GM19324 (cell line): ENCODE data around the gene BTBD2.

Experiments
- ATAC-seq: cut with Tn5 transposase; IDR thresholded peaks from one replicate; pipeline ENCODE4 v1.9.1; 2021; ENCODE audit warnings: mild to moderate bottlenecking, moderate library complexity; ENCODE audit not compliant: unreplicated experiment, low FRiP score

The BTBD2 gene

DNA sequence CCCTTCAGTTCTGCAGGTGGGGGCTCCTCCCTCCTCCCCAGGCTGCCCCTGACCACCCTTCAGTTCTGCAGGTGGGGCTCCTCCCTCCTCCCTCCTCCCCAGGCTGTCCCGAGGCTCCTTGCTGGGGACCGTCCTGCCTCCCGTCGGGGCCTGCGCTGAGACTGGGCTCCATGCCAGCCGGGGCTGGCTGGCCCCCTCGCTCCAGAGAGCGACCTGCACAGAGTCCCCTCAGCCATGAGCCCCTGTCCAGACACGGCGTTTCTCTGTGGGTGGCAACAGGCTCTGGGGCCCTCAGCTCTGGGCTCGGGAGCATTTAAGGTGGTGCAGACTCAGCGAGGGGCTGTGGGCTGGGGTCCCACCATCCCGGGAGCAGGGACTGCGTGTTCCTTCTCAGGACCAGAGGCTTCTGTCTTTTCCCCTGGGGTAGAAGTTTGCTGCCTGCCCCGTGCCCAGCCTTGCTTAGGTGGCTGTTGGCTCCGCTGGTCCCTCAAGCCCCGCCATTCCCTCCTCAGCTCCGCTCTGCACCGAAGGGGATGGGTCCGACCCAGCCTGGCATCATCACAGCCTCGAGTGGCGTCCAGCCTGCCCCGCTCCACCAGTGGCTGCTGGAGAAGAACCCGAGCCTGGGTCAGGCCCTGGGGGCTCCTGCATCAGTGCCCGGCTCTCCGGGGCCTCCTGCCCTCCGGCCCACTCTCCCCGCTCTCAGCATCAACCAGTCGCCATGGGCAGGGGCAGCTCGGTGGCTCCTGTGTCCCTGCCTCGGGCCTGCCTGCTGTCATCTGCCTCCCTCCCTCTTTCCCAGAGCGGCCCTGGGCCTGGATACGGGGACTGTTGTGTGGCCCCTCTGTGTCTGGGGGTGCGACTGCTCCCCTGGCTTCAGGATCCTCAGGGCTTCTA, 47.0 kb downstream of the BTBD2 start:
- ATAC-seq = no peak

DNA sequence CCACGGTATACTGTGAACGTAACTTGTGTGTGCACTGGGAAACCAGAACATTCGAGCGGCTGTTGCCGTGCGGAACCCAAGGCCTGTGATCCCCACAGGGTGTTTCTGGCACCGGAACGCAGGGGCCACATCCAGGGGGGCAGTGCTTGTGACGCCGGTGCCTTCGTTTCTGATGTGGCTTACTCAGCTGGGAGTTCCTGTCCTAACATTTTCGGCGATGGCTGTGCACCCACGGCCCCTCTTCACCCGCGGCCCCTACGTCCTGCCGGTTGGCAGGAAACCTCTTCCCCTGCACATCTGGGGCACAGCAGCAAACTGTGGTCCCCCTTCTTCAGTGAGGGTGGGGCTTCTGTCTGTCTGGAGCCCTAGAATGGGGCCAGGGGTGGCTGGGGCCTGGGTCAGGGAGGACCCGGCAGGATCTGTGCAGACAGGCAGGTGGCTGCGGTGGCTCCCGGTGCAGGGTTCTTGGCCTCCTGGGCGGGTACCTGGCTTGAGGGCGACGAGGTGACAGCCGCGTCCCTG, 48.4 kb downstream of the BTBD2 start:
- no peak for ATAC-seq

DNA sequence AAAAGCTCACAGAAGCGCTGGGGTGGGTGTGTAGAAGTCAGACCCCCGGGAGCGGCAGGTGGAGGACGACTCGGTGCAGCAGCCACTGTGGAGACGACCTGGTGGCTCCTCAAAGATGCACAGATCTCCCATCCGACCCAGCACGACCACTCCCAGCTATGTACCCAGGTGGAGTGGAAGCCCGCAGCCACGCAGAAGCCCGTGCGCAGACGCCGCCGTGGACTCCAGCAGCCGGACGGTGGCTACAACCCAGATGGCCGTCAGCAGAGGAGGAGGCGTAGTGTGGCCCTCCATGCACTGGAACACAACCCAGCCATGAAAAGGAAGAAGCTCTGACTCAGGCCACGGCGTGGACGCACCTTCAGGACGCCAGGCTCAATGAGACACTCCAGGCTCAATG, 52.8 kb downstream of the BTBD2 start:
- ATAC-seq = no peak

DNA sequence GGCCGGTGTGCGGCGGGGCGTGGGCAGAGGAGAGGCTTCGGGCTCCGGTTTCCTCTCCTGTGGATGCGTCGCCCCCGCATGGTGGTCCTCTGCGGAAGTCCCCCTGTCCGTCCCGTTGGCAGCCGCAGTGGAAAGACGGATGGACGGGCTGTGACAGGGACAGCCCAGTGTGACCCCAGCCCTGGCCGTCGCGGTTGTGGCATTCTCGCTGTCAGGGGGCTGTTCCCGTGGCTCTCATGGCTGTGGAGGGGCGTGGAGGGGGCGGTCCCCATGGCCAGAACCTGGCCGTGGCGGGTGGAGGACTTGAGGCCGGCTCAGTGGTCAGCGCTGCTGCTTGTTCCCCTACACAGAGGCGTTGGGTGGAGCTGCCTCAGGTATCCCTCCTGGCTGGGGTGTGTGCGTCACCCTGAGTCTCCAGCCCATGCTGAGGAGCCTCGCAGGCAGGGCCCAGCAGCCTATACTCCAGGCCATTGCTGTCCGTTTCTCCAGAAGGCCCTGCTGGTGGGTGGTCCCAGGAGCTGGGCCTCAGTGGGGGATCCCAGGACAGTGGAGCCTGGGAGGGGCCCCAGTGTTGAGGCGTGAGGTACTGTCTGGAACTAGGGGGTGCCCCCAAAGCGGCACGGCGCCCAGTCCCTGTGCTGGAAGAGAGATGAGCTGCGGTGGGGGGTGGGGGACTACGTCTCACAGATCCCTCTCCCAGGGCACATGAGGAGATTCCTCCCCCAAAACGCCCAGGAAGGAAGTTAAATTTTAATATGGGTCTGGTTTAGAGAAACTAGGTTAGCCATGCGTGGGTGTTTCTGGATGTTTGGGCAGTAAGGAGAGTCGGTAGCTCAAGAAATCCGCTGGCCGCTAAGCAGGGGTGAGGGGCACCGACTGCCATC, 54.3 kb downstream of the BTBD2 start:
- ATAC-seq = no peak

DNA sequence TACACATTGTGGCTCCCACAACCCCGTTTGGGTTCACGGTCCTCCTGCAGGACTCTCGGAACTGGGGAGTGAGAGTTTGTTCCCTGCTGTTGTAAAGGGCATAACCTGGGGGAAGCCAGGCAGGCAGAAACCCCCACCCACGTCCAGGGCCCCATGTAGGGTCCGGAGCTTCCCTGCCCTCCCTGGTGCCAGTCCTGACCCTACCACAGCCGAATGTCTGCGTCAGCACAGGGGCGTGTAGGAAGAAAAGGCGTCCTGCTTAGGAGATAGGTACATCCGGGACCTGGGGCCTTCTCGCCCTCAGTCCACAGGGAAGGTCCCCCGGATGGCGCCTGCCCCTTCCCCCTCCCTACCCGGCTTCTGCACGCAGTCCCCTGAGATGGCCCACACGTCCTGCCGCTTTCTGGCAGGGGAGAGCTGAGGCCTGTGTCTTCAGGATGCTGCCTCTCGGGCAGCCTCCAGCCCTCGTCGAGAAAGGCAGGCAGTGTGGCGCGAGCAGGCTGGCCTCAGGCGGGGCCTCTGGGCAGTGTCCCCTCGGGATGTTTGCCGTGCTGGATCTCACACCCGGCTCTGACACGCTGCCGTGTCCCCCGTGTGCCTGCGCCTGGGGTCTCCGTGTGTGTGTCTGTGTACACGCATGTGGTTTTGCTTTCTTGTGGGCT, 55.5 kb downstream of the BTBD2 start:
- no peak for ATAC-seq

DNA sequence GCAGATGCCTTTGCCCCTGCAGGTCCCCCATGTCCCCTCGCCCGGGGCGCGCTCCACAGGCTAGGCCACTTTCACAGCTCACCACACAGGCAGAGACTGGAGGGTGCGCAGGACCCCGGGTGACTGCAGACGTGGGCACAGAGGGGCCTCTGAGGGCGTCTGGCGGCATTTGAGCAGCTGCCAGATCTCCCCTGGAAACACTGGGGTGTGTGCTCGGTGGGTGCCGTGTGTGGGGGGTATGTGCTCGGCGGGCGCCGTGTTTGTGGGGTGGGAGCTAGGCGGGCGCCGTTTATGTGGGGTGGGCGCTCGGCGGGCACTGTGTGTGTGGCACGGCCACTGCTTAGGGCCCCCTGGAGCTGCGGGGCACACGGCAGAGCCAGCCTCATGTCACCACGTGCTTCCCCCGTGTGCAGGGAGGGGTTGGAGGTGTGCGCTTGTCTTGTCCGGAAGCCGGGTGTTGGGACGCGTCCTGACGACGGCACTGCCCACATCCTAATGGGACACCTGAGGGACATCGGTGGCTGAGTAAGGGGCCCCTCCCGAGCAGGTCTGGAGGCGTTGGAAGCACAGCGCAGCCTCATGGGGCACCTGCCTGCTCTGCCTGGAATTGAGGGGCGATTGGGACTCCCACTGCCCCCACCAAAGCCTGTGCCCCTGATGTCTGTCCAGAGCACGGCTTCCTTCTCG, 57.8 kb downstream of the BTBD2 start:
- no peak for ATAC-seq

DNA sequence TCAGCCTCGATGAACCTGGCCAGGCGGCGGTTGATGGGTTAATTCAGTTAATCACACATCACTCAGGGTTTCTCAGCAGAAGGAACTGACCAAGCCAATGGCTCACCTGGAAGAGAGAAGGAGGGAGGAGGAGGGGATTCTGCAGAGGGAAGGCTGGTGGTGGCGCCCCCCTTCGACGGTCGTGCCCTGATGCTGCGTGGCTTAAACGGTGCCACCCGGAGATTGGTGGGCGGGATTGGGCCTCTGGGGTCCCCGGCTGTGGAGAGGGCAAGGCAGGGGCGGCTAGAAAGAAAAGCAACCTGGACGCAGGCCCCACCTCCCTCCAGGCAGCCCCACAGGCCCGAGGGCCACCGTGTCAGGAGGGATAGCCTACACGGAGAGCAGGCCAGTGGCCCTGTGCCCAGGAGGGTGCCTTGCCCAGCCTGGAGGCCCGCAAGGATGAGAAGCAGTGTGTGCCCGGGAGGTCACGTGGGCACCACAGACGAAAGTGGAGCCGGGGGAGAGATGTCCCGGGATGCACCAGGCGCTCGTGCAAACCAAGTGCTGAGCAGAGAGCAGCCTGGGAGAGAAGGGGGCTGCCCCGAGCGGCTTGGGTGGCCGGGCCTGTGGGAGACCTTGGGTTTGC, 58.5 kb downstream of the BTBD2 start:
- ATAC-seq = no peak

DNA sequence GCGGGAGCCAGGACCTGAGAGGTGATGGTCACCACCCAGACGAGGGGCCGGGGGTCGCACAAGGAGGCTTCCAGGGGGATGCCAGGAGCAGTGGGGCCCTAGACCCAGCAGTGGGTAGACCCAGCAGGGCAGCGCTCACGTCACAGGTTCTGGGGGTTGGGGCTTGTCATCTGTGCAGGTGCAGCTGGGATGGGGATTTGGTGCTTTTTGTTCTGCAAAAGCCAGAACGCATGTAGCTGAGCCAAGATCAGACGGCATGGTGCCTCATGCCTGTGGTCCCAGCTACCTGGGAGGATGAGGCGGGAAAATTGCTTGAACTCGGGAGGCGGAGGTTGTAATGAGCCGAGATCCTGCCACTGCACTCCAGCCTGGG, 59.4 kb downstream of the BTBD2 start:
- no peak for ATAC-seq

DNA sequence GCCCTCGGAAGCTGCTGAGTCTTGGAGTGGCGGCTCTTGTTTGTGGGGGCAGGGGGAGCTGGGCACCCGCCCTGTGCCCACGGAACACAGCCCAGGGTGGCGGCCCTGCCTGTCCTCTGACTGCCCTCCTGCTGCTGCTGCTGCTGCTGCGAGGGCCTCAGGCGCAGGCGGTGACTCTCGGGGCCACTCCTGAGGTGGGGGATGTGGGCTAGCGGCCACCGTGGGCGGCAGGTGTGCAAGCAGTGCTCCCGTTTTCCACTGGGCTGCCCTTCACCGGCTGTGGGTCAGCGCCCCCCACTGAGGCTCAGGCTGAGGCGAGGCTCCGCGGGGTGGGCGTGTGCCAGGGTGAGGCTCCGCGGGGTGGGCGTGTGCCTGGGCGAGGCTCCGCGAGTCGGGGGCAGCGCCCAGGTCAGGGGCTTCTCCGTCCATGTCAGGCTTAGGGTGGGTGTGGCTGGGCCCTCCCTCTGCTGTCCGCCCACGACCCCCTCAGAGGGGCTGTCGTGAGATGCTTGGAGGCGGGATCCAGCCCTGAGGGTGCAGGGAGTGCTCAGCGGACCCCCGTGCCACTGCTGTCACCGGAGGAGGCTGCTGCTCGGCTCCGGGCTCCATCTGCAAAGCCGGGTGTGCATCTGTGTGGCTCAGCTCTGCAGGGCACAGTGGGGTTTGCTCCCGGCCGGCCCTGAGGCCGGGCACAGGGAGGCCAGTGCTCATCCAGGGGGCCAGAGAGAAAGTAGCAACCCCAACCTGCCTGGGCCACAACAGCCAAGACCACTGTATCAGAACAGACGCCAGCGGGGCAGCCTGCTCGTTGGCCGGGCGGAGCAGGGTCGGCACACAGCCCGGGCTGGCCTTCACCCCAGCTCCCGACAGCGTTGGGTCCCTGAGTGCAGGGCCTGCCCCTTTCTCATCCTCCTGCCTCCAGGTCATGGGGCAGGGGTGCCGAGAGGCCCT, 60.1 kb downstream of the BTBD2 start:
- no peak for ATAC-seq

DNA sequence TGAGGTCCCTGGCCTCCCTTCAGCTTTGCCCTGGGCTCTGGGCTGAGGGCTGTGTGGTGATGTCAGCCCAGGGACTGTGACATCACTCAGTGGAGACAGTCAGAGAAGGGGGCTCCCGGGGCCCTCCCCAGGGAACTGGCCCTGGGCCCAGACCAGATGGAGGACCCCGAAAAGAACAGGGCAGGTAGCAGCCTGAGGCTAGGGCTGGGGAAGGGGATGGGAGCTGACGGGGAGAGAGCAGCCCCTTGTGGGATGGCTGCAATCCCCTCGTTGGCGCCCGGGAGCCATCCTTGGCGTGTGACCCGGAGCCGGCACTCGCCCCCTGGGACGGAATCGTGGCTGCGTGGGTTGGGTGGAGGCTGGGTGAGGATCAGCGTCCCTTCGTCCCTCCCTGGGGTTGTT, 61.0 kb downstream of the BTBD2 start:
- ATAC-seq = no peak

DNA sequence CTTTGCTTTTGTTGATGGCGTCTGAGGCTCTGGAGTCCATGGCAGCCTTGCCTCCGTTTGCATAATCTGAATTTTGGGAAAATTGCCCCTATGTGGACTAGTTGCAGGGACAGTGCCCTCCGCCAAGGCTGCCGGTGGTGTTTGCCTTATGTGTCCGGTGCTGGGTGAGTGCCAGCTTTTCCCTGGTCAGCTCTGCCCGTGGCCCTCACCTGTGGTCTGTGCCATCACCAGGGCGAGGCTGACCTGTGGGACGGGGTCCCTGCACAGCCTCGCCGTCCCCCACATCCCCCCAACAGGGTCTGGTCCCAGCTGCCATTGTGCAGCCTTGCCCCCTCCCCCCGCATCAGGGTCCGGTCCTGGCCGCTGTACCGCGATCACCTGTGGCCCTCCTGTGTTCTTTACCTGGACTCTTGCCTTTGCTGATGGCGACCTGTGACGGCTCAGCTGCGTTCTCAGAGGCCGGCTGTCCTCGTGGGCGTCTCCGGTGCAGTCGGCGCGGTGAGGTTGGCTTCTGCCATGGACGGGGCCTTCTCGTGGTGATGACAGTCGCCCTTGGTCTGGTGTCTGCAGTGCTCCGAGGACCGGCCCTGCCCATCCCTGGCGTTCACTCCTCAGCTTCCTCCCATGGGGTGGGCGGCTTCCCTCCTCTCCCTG, 61.9 kb downstream of the BTBD2 start:
- no peak for ATAC-seq

DNA sequence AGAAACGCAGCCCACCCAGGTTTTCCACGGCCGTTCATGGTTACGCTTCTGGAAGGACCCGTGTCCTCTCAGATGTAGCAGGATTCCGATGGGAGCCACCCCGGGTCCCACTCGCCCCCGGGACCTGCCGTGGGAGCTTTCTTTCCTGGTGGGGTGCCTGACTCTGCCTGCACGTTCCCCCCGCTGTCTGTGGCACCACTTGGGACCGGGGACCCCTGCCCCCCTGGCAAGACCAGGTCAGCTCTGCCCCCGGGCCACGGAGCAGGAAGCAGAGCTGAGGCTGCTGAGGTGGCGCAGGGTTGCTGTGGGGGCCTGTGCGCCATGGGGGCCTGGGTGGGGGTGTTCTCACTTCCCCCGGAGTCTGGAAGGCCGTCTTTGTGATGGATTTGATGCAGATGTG, 62.5 kb downstream of the BTBD2 start:
- no peak for ATAC-seq

DNA sequence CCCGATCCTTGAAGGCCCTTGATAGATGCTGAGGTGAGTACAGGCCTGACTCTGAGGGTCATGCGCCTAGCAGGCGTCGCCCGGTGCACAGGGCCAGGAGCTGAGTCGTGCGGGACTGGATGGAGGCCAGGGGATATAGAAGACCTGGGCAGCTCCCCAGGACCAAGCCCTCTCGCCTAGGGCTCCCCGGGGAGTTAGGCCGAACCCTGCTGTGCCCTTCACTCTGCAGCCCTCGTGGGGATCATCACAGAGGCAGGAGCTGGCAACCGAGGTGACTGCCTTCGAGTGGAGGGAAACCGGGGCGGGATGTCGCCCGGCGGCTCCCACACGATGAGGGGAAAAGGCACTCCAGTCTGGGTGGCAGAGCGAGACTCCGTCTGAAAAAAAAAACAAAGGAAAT, 62.9 kb downstream of the BTBD2 start:
- ATAC-seq = no peak

DNA sequence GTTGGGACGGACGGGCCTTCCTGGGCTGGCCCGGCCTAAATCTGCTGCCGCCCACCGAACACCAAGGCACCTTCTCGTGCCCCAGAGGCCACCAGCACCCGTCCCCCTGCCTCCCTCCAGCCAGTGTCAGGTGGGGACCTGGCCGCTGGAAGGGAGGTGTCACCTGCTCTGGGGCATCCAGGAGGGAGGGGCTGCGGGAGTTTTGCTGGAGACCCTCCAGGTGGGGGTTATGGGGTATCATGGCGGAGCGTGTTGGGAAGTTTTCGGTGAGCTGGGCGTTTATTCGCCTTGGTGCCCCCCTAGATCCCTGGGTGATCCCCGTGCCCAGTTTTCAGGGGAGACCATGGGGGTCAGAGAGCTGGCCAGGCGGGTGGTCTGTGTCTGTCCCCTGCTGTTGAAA, 64.9 kb downstream of the BTBD2 start:
- ATAC-seq = no peak

DNA sequence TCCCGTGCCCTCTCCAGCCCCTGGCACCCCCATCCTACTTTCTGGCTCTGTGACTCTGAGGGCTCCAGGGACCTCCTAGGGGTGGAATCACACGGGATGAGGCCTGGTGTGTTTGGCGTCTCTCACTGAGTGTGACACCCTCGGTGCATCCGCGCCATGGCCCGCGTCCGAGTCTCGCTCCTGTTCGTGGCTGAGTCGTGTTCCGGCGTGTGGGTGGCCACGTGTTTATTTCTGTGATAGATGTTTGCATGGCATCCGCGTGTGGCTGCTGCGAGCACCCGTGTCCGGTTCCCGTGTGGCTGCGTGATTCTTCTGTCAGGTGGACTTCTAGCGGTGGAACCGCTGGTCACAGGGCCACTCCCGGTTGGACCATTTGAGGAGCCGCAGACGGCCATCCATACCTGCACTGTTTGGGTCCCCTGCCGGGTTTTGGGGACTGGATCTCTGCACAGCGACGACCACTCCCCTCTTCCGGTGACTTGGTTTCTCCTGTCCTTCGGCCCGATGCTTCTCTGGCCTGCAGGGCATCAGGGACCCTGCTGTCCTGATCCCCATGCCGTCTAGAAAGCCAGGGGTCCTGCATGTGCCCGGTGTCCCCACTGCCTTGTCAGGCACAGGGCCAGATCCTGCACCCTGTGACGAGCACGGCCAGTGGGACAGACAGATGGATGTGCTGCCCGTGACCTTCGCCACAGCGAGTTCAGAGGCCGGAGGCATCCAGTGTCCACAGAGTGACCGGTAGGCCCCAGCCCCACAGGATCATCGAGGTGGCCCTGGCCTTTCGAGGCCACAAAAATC, 66.0 kb downstream of the BTBD2 start:
- no peak for ATAC-seq

DNA sequence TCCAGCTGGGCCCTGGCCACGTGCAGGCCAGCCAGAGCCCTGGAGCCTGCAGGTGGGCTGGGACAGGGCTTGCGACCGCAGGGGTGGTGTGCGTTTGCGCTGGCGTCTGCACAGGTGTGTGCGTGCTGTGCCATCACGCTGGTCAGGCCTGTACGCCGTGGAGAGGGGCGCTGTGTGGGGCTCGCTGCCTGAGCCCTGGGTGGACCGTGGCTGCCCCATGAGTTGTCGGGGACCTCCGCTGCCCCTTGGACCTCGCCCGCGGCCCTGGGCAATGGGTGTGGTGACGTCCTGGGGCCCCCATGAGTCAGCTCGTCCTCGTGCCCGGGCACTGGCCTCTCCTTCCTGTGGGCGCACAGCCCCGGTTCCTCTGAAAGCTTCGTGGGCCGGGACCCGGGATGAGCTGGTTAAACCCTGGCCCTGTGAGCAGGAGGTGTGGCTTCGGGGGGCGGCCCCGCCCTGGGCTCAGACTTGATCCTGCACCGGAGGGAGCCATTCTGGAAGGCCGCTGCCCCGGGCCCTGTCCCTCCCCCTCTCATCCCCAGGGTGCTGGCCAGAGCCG, 67.8 kb downstream of the BTBD2 start:
- ATAC-seq = no peak

DNA sequence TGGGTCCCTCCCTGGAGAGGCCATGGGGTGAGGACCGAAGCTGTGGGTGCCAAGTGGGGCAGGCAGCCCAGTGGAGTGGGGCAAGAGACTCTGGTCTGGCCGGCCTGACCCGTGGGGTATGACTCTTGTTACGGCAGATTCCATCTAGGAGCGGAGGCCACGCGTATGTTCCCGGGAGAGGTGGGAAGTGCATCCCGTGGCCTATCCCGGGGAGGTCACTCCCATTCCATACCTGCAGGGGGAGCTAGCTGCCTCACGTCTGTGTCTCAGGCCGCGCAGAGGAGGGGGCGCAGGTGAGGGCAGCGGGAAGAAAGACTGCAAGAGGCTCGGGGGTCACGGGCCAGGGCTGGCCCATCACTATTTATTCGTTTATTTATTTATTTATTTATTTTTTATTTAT, 69.6 kb downstream of the BTBD2 start:
- ATAC-seq = no peak
